Endodermal cell (in vitro differentiated cells): ENCODE measurements around the gene SCN11A. TPM values are rescaled to one million over a fixed set of nuclear protein-coding genes. Genes with fewer than 3 reads are reported as not detected.

ENCODE experiments used
- DNase-seq: peaks from one replicate; pipeline ENCODE4 v3.0.0-alpha.2; 2017
- H3K27ac ChIP-seq: 2 replicates; pipeline ENCODE4 v1.5.1; 2013; ENCODE audit warnings: mild to moderate bottlenecking, low read depth, low read length, moderate library complexity
- H3K27me3 ChIP-seq: 2 replicates; pipeline ENCODE4 v1.6.1; 2013; ENCODE audit warnings: mild to moderate bottlenecking, low read length, moderate library complexity; ENCODE audit not compliant: insufficient read depth, control insufficient read depth, poor library complexity, severe bottlenecking
- H3K36me3 ChIP-seq: 2 replicates; pipeline ENCODE4 v1.7.0; 2013; ENCODE audit warnings: mild to moderate bottlenecking, low read length, moderate library complexity; ENCODE audit not compliant: control insufficient read depth, insufficient read depth
- H3K4me1 ChIP-seq: one replicate; pipeline ENCODE4 v1.7.0; 2013; ENCODE audit warnings: low read length; ENCODE audit not compliant: control insufficient read depth, insufficient read depth
- H3K4me3 ChIP-seq: 2 replicates; pipeline ENCODE4 v1.5.1; 2013; ENCODE audit warnings: mild to moderate bottlenecking, low read length, moderate library complexity
- H3K9ac ChIP-seq: 2 replicates; pipeline ENCODE4 v1.6.1; 2013; ENCODE audit warnings: mild to moderate bottlenecking, low read length, moderate library complexity; ENCODE audit not compliant: poor library complexity, severe bottlenecking; ENCODE audit errors: extremely low read depth
- H3K9me3 ChIP-seq: 2 replicates; pipeline ENCODE4 v1.6.1; 2013; ENCODE audit warnings: mild to moderate bottlenecking, low read length, moderate library complexity; ENCODE audit not compliant: control insufficient read depth
- H3K27ac Mint-ChIP-seq: 2 replicates; pipeline ENCODE4 v1.8.0; 2020; ENCODE audit warnings: mixed read lengths
- H3K27me3 Mint-ChIP-seq: 2 replicates; pipeline ENCODE4 v1.8.0; 2021; ENCODE audit warnings: mild to moderate bottlenecking, mixed read lengths; ENCODE audit not compliant: insufficient read depth
- H3K36me3 Mint-ChIP-seq: 2 replicates; pipeline ENCODE4 v1.8.0; 2020; ENCODE audit warnings: low read depth, mixed read lengths
- H3K4me1 Mint-ChIP-seq: 2 replicates; pipeline ENCODE4 v1.8.0; 2020; ENCODE audit warnings: mixed read lengths
- H3K4me3 Mint-ChIP-seq: 2 replicates; pipeline ENCODE4 v1.8.0; 2020; ENCODE audit warnings: mild to moderate bottlenecking, moderate library complexity, mixed read lengths
- H3K9me3 Mint-ChIP-seq: 2 replicates; pipeline ENCODE4 v1.8.0; 2020; ENCODE audit warnings: mild to moderate bottlenecking, mixed read lengths
- WGBS, 2 experiments: methylation state at CpG; one replicate each; pipeline versions ENCODE4 v1.1.5 to v1.1.7; 2013; ENCODE audit warnings: missing lambda C conversion rate in 2 of 2, mixed read lengths in 1 of 2; ENCODE audit not compliant: insufficient coverage in 1 of 2, insufficient read length in 1 of 2; 5-methylcytosine and 5-hydroxymethylcytosine counted together
- long read RNA-seq, 4 experiments: library from polyadenylated mRNA in 2 of 4; library from RNA in 1 of 4; library from capped mRNA in 1 of 4; stranded (forward) in 3 of 4; unstranded in 1 of 4; transcript quantifications; one replicate each; pipeline ENCODE4 v2.0.0, GENCODE V29; 2020 to 2021; ENCODE audit warnings: inconsistent platforms in 1 of 4
- polyA plus RNA-seq, 2 experiments: library from polyadenylated mRNA; stranded (reverse); fragments of 50-300 nt; gene quantifications; one replicate each; pipeline ENCODE4 v1.2.3, GENCODE V29; 2013
- total RNA-seq, 2 donors: library from RNA; stranded (reverse); fragmentation: NEBNext Ultra II Directional in 1 of 2; extraction: Animal tissue kit (Norgen Biotek cat#: 25700) in 1 of 2; gene quantifications; 2 replicates in 1 of 2; 3 replicates in 1 of 2; pipeline ENCODE4 v1.2.1, GENCODE V29; 2021
- TF ChIP-seq, protein P1 (sequence below): fragments of 200-600 bp; sonication (generic); conservative IDR thresholded peaks from 2 replicates; pipeline ENCODE4 v1.5.0; 2021; ENCODE audit warnings: antibody characterized with exemption, mild to moderate bottlenecking

The SCN11A gene
- total RNA-seq = under 1 TPM; 0.40 to 0.81 TPM
- 0.32 TPM for polyA plus RNA-seq (2013, experiment 1 of 2)
- polyA plus RNA-seq (2013, experiment 2 of 2) = 0.33 TPM
- long read RNA-seq, experiment 1 = 0 reads
- long read RNA-seq, experiment 2, partial matches to known transcripts = 0 of 2 reads
- long read RNA-seq, experiment 2, other reads (novel, unspliced or antisense) = 2 of 2 reads
- long read RNA-seq, experiment 3, partial matches to known transcripts = 1 of 5 reads
- long read RNA-seq, experiment 3, other reads (novel, unspliced or antisense) = 4 of 5 reads
- long read RNA-seq, experiment 4 = 0 reads

DNA sequence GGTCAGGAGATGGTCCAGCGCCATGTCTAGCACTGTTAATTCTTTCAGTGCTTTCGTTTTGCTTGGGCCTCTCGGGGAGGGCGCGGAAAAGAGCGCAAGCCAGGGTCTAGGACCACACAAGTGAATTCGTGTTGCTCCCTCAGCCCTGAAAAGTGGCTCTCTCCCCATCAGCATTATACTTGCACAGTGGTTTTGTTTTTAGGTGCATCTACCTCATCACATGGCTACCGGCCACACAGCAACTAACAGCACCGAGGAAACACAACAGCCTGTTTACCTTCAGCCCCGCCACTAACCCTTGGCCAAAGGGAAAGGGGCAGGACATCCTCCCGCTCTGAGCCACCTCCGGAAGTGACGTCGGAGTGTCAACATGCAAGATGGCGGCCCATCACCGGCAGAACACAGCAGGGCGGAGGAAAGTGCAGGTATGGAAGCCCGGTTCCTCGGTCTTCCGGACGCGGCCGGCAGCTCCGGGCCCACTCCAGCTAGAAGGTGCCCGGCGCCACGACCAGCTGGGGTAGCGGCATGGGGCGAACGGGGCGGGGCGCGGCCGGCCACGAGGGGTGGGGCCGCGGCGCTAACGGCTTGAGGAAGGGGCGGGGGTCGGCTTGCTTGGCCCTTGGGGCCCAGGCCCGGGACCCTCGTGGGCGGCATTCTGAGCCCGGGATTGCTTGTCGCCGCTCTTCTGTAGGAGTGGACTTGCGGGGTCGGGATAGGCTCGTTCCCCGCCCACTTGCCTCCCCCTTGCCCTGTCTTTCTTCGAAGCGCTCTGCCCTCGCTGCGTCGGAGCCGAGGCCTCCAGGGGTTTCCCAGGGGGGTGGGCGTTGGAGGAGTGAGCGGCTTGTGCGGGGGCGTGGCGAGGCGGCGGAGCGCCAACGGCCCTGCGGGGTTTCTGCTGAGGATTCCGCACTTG lies at the start of gene SCN11A, which contains the start of gene WDR48:
Gene SCN11A, minus strand, starts transcription at position 296 of the 913 bp plus-strand sequence. CDS start 101,582 bp downstream, outside the sequence.
Gene WDR48, plus strand, starts transcription at position 368 of the 913 bp plus-strand sequence. Its CDS starts 10 bp downstream, at position 378.
- Histone ChIP-seq H3K9me3 (no peaks in the 10 kb centered on the region), H3K36me3 (no peaks in the 10 kb centered on the region), H3K27me3 (no peaks in the 10 kb centered on the region), H3K27ac (peak within 1 kb of the TSS; percentile 96), H3K4me3 (peak within 1 kb of the TSS; percentile 86), H3K4me1 (no peaks in the 10 kb centered on the region), H3K9ac (peak within 1 kb of the TSS; percentile 89)
- Mint-ChIP-seq H3K4me1 (peaks cover 14% of the 10 kb centered on the region), H3K9me3 (no peaks in the 10 kb centered on the region), H3K36me3 (no peaks in the 10 kb centered on the region), H3K4me3 (peak within 1 kb of the TSS; percentile 79), H3K27ac (peak within 1 kb of the TSS; percentile 98), H3K27me3 (no peaks in the 10 kb centered on the region)
- TF ChIP-seq, protein P1, sequence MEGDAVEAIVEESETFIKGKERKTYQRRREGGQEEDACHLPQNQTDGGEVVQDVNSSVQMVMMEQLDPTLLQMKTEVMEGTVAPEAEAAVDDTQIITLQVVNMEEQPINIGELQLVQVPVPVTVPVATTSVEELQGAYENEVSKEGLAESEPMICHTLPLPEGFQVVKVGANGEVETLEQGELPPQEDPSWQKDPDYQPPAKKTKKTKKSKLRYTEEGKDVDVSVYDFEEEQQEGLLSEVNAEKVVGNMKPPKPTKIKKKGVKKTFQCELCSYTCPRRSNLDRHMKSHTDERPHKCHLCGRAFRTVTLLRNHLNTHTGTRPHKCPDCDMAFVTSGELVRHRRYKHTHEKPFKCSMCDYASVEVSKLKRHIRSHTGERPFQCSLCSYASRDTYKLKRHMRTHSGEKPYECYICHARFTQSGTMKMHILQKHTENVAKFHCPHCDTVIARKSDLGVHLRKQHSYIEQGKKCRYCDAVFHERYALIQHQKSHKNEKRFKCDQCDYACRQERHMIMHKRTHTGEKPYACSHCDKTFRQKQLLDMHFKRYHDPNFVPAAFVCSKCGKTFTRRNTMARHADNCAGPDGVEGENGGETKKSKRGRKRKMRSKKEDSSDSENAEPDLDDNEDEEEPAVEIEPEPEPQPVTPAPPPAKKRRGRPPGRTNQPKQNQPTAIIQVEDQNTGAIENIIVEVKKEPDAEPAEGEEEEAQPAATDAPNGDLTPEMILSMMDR = no peak
- DNase-seq = peak; percentile 97
- 2 to 27% methylated on average over 8 to 68 of the region's 68 CpGs for WGBS, 2 experiments

DNA sequence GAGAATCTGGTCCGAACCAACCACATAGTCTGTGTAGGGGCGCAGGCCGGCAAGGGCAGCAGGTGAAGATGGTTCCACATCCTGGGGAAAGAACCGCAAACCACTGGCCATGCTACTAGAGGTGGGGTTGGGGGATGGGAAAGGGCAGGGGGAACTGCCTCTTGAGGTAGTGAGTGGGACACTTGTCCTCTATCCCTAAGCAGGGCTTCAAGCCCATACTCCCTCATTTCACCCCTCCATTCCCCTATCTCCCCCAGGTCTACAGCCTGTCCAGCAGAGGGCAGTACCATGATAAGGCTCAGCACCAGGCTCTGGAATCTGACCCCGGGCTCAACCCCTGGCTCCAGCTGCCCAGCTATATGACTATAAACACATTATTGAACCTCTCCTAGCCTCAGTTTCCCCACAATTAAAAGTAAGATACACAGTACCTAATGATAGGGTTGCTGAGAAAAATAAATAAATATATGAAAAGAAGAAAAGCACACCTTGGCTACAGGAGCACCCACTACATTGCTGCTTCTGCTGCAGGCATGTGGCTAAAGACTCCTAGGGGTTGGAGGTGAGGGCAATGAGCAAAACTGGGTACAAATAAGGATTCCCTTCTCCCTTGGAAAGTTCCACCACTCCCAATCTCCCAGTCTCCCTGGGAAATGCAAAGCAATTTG lies 49.4 kb upstream of the SCN11A start:
- Mint-ChIP-seq H3K4me3 (no peak overlapping the region), H3K9me3 (no peaks in the 10 kb centered on the region), H3K27me3 (no peaks in the 10 kb centered on the region), H3K36me3 (peaks cover 13% of the 10 kb centered on the region), H3K4me1 (peaks cover 4% of the 10 kb centered on the region), H3K27ac (no peak overlapping the region)
- H3K9ac ChIP-seq = no peak overlapping the region
- peaks cover 25% of the 10 kb centered on the region for H3K36me3 ChIP-seq
- H3K4me3 ChIP-seq = no peak overlapping the region
- H3K27ac ChIP-seq = no peak overlapping the region
- DNase-seq = peak; percentile 78
- WGBS, 2 experiments = 90% methylated on average over 5 of the region's 5 CpGs; no CpG with 5 or more reads in 1 of the 2 experiments
- no peaks in the 10 kb centered on the region for H3K27me3 ChIP-seq
- no peaks in the 10 kb centered on the region for H3K9me3 ChIP-seq
- H3K4me1 ChIP-seq = no peaks in the 10 kb centered on the region
- TF ChIP-seq, protein P1 = peak; percentile 84

DNA sequence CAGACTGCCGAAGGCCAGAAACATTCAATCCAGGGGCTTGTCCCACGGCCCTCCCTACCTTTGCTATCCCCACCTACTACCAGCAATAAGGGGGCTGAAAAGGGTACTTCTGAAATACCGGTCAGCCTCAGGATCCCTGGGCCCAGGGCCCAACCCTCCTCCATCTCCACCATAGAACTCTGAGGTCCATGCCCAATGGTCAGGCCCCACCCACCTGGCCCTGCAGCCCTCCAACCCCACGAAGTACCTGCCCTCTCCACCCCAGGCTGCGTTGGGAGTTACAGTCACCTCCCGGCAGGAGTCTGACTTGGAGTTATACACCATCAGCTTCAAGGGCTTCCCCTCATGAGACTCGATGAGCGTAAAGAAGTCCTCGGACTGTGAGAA lies 48.7 kb upstream of the SCN11A start:
- Mint-ChIP-seq H3K27me3 (no peaks in the 10 kb centered on the region), H3K4me1 (no peaks in the 10 kb centered on the region), H3K36me3 (peaks cover 18% of the 10 kb centered on the region), H3K27ac (no peak overlapping the region), H3K4me3 (no peak overlapping the region), H3K9me3 (no peaks in the 10 kb centered on the region)
- H3K27me3 ChIP-seq = no peaks in the 10 kb centered on the region
- no peaks in the 10 kb centered on the region for H3K4me1 ChIP-seq
- no peak for DNase-seq
- H3K27ac ChIP-seq = no peak overlapping the region
- peaks cover 31% of the 10 kb centered on the region for H3K36me3 ChIP-seq
- no peak overlapping the region for H3K9ac ChIP-seq
- no peak overlapping the region for H3K4me3 ChIP-seq
- 91 to 94% methylated on average over 4 to 8 of the region's 9 CpGs for WGBS, 2 experiments
- TF ChIP-seq, protein P1 = no peak
- H3K9me3 ChIP-seq = no peaks in the 10 kb centered on the region
